ENCODE data around the gene GPC6.

DNA sequence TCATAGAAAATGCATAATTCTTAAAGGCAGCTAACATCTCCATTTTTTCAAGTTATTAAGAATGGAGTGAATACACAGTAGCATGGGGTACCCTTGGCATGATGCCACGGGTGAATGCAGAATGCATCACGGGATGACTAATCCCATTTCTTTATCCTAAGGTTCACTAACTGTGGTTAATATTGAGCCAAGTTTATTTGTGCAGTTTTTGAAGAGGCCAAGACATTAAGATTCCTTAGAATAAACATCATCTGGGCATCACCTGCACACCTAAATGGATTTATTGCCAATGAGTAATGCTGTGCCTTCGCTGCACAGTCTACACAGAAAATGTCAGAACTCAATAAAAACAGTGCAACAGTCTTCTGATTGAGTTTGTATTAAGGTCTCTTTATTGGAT is 333.1 kb downstream of the GPC6 start:
- TF ChIP-seq, protein P1, sequence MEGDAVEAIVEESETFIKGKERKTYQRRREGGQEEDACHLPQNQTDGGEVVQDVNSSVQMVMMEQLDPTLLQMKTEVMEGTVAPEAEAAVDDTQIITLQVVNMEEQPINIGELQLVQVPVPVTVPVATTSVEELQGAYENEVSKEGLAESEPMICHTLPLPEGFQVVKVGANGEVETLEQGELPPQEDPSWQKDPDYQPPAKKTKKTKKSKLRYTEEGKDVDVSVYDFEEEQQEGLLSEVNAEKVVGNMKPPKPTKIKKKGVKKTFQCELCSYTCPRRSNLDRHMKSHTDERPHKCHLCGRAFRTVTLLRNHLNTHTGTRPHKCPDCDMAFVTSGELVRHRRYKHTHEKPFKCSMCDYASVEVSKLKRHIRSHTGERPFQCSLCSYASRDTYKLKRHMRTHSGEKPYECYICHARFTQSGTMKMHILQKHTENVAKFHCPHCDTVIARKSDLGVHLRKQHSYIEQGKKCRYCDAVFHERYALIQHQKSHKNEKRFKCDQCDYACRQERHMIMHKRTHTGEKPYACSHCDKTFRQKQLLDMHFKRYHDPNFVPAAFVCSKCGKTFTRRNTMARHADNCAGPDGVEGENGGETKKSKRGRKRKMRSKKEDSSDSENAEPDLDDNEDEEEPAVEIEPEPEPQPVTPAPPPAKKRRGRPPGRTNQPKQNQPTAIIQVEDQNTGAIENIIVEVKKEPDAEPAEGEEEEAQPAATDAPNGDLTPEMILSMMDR (IDR thresholded peaks at IDR 0.05) = no peak
- TF ChIP-seq POLR2A (IDR thresholded peaks at IDR 0.05) (no peak), POLR2AphosphoS5 (IDR thresholded peaks at IDR 0.05; ENCODE audit: insufficient read depth in 1 of 2, low read depth in 1 of 2) (no peak)

All from vagina (tissue), 2 donors.